Activated CD4-positive, CD25-positive, alpha-beta regulatory T cell (primary cell): Measurements from ENCODE around the gene SLC48A1.

Experiments used
- DNase-seq, 4 experiments: peaks; one replicate each; lab custom pipeline; 2025; lab: John Stamatoyannopoulos, UW

SLC48A1 gene

DNA sequence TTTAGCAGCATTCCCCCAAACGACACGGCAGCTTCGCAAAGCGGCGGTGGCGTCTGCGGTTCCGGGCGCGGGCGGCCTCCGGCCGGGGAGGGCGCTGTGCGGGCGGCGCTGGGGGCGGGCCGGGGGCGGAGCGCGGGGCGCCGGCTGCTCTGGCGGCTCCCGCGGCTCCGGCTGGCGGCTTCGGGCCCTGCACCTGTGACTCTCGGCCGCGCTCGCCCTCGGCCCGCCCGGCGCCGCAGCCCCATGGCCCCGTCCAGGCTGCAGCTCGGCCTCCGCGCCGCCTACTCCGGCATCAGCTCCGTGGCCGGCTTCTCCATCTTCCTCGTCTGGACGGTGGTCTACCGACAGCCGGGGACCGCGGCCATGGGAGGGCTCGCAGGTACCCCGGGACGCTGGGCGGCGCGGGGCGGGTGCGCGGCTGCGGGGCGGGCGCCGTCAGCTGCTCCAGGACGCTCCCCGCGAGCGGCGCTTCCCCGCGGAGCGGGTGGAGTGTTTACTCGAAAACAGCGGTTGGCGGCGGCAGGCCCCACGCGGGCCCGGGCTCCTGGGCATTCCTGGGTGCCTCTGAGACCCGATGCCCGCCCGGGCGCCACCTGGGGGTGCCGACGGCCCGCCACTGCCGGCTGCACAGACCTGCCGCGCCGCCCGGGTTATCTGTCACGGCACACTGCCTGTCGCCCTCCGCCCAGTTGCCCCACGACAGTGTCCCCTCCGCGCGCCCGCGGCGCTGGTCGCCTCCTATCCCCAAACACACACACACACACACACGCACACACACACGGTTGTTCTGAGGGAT, at the start of gene SLC48A1:
Gene SLC48A1 (plus strand): TSS at position 177 of the 796 bp plus-strand sequence. CDS start 67 bp downstream, at position 244.
- DNase-seq: peak; percentile 44 to 72 (median 56)

DNA sequence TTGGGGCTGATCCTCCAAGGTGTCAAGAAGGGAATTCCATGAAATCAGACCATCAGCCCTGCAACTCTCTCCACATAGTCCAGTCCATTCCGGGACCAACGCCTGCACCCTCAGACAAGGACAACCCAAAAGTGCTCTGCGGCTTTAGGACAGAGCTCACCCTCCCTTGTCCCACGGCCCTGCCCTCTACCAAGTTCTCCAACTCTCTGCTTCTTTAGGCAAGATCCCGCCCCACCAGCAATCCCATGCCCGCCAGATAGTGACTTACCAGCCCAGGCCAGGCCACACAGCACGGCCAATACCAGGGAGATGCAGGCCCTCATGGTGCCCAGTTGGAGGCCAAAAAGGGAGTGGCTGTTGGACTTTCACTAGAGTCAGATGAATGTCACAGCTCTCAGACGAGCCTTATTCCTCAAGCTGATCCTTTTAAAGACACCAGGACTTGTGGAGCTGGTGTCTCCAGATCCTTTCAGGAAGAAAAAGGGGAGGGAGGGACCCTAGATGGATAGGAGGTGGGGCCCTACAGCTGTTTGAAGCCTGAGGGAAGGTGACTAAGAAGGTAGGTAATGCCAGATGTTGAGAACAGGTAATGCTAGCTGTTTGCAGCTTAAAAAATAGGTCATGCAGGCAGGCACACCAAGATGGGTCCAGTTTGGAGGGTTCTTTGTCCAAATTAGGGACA, 47.8 kb upstream of the SLC48A1 start, which contains the start of gene ENDOU:
Gene ENDOU (minus strand): TSS at position 400 of the 682 bp plus-strand sequence. CDS start 77 bp downstream, at position 323.
- no peak for DNase-seq

- no peak for DNase-seq
Observed at GRCh38 chr12:47725893-47726292, 47.1 kb upstream of the SLC48A1 start.

DNA sequence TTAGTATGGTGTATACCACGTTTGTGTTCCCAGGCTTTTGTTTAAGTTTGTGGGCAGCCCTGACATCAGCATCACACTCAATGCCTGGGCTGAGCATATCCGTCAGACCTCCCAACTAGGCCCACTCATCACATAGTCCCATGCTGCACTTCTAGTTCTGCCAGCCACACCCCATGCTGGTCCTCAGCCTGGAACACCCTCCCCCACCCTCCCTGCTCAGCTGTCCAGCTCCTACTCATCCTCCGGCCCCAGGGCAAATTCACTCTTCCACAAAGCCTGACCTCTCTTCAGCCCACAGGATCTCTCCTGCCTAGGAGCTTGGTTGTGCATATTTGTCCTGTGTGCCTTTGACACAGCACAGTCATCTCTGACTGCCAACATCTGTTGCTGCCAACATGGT, 43.8 kb upstream of the SLC48A1 start:
- no peak for DNase-seq

- DNase-seq: no peak
Observed at GRCh38 chr12:47730341-47730744, 42.7 kb upstream of the SLC48A1 start.

DNA sequence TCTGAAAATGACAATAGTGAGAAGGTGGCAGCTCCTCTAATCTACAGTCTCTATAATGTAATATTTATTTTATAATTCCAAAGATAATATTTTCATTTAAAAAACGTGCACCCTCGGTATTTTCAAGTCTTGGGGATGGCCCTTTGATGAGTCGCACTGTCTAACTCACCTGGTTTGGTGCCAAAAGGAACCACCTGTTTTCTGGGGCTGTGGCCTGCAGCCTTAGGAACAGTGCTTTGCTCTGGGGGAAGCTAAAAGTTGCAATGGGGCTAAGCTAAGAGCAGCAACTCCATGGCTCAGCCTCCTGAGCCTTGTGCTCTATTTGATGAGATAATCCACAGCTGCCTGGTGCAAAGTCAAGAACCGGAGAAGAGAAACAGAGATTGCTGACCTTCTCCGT, 41.3 kb upstream of the SLC48A1 start:
- DNase-seq: no peak

GRCh38 chr12:47732504-47732903, 40.5 kb upstream of the SLC48A1 start:
- no peak for DNase-seq

DNA sequence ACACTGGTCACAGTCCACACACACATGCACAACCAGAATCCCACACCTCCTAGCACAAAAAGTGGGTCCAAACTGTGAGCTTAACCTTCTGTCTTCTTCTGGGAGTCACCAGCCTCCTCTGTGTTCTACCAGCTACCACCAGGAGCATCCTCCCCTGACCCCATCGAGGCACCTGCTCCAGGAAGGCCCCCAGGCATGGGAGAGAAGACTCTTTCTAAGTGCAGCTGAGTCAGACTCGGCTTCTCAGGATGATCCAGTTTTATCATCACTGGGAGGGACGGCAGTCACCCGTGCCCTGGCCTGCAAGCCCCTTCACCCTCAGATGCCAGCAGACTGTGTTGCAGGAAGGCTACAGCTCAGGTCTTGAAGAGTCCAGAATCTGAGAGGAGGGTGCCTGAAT, 39.9 kb upstream of the SLC48A1 start:
- DNase-seq: no peak

DNA sequence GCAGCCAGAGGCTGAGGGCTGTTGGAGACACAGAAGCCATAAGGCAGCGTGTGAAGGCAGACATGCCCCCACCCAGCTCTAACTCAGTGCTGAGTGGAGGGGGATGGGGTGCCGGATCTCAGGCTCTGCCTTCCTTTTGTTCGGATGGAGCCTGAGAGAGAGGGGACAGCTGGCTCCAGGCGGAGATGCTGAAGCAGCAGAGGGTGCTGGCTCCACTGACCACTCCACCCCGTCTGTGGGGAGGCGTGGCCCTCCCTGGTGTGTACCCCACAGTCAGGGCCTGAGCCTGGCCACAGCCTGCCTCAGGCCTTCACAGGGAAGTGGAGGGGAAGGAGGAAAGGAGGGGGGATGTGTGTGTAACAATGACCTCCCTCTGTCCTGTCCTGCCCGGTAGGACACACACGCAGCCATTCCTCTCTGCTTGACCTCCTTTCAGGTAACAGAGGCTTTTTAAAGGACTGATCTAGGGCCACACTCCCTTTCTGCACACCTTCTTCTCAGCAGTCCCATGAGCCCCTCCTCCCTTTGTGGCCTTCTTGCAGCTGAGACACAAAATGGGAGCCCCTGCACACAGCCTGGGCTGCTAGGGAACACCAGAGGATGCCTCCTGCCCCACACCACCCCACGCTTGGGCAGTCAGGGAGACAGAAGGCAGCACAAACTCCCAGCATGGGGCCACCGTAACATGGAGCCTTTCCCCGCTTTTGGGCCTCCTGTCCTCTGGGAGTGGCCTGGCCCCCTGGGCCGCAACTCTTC, 38.1 kb upstream of the SLC48A1 start:
- DNase-seq: no peak

GRCh38 chr12:47735649-47736048, 37.4 kb upstream of the SLC48A1 start:
- DNase-seq: no peak

DNA sequence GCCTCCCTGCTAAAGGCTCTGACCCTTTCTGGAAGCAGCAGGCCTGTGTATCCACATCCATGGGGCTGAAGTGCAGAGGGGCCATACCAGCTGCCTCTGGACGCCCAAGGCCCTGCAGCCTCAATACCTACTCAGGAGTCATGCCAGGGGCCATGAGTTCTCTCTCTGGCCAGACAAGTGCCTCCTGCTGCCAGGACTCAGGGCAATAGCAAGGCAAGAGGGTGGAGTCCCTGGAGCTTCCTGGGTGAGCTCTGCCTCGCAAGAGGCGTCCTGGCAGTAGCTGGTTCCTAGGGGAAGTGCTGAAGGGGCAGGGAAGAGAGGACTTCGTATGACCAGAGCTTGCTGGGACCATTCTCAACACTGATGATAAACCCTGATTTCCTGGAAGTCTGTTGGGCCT, 36.8 kb upstream of the SLC48A1 start:
- DNase-seq: no peak

DNA sequence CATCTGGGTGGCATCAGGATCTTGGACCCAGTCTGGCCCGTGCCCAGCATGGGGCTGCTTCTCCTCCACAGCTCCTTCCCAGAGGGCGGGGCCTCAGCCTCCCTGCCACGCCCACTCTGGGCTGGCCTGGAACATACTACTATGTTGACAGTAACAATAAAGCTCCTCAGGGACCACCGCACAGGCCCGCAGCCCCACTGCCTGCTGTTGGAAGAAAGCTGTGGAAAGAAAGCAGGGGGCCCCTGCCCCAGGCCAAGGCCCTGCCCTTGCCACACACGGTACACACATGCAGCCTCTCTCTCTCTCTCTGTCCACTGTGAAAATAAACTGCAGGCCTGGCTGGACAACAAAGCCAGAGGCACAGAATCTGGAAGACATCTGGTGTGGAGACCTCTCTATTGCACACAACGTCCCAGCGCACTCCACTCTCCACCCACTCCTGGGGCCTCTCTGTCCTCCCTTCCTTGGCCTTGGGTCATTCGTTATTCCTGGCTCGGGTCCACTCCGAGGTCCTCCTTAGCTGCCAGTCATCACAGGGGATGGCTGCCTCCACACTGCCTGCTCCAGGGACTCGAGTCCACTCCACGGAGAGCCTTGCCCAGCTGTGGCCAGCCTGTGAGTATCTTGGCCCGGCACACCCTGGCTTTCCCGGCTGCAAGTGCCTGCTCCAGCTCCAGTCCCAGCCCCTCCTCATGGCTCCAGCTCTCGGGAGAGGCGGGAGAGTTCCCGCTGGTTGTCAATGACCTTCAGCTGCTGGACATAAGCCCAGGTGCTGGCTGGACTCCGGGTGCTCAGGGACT, 36.0 kb upstream of the SLC48A1 start:
- no peak for DNase-seq

GRCh38 chr12:47737936-47738594, 35.0 kb upstream of the SLC48A1 start:
- no peak for DNase-seq

DNA sequence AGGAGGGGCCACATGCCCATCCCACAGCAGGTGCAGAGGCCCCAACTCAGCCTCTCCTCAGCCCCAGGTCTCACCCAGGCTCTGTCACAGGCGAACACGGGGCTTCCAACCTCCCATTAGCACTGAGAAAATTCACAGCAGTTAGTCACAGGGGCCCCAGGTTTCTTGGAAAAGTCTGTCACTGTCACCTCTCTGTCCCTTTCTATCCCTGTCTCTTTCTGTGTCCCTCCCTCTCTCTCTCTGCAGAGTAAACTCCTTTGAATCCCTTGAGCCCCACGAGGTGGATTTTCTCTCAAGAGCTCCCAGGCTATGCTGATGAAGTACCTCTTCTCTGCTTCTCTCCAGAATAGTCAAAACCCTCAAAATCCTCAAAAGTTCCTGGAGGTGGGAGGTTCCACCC, 33.7 kb upstream of the SLC48A1 start:
- DNase-seq: no peak

DNA sequence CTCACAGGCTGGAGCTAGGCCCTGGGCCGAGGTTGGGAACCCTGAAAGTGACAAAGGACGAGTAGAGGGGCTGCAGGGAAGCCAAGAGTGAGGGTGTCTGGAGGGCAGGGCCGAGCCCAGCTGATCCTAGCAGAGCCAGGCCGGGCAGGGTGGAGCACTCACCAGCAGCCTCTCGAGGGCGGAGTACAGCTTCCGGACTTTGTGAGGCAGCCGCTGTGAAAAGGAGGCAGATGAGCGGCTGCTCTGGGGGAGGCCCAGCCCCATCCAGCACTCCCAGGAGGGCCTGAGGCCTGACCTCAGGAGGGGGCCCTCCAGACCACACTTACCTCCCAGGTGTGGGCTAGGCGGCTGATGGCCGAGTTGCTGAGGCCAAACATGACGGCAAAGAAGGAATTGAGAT, 33.1 kb upstream of the SLC48A1 start:
- DNase-seq: no peak

- DNase-seq: no peak
Observed at GRCh38 chr12:47740606-47741339, 32.3 kb upstream of the SLC48A1 start.

DNA sequence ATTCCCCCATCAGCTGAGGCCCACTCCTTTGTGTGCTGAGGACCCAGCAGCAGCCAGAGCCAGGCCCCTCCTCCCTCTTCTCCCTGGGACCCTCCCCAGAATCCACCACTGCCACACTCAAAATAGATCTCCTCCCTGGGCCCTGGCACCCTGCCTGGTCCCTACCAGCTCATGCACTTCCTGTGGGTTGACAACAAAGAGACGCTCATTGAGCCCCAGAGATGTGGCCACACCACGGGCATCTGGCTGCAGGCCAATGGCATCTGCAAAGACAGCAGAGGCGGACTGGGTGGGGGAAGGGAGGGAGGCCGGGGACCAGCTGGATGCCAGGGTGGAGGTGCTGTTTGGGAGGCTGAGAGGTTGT, 31.7 kb upstream of the SLC48A1 start:
- peak in 2 of 4 experiments; percentile 27 to 35 for DNase-seq

DNA sequence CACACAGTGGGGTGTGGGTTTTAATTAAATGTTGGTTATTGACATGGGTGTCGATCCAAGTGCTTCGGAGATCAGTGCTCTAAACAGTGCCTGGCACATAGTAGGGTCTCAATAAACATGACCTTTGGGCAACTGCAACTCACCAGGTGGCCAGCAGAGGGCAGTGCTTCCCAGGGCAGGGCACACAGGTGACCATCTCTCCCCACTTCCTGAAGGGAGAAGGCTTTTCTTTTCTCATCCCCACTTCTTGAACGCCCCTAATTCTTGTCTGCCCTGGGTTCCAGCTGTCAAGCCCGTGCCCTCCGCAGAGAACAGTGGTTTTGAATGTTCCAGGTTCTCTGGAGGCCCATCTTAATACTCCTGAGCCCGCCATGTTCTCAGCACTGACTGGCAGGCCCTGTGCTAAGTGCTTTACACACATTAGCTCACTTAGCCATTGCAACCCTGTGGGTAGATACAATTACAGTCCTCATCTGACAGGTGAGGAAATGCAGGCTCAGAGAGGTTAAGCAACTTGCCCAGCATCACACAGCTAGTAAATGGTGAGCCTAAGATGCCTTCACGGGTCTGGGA, 30.7 kb upstream of the SLC48A1 start:
- DNase-seq: peak; percentile 48 to 83 (median 60)

- DNase-seq: no peak
Observed at GRCh38 chr12:47743311-47743860, 29.7 kb upstream of the SLC48A1 start.
